Transverse colon (tissue), 4 donors: ENCODE measurements around the gene GPC6. TPM values are rescaled to one million over a fixed set of nuclear protein-coding genes. Genes with fewer than 3 reads are reported as not detected.

Source experiments
- DNase-seq: peaks from one replicate; pipeline ENCODE4 v3.0.0-alpha.2; 2019
- H3K27ac ChIP-seq, 4 donors: fragments of 200-600 bp; sonication (generic); 2 replicates each; pipeline ENCODE4 v1.5.1; 2016 to 2018; ENCODE audit warnings: inconsistent platforms in 4 of 4
- H3K27me3 ChIP-seq: fragments of 200-600 bp; sonication (generic); 2 replicates; pipeline ENCODE4 v1.5.1; 2017; ENCODE audit warnings: inconsistent platforms
- H3K36me3 ChIP-seq, 4 donors: fragments of 200-600 bp; sonication (generic); 2 replicates each; pipeline ENCODE4 v1.5.1; 2017 to 2019; ENCODE audit warnings: inconsistent platforms in 4 of 4
- H3K4me1 ChIP-seq, 4 donors: fragments of 200-600 bp; sonication (generic); 2 replicates each; pipeline ENCODE4 v1.5.1; 2017 to 2020; ENCODE audit warnings: inconsistent platforms in 4 of 4
- H3K4me3 ChIP-seq, 4 donors: fragments of 200-600 bp; sonication (generic); 1 replicate in 1 of 4; 2 replicates in 3 of 4; pipeline versions ENCODE4 v1.5.1 to v1.6.1; 2017 to 2019; ENCODE audit warnings: inconsistent platforms in 4 of 4
- H3K9me3 ChIP-seq, 2 donors: fragments of 200-600 bp; sonication (generic); 2 replicates each; pipeline ENCODE4 v1.5.1; 2017 to 2019; ENCODE audit warnings: inconsistent platforms in 2 of 2
- EP300 ChIP-seq: sonication (generic); formaldehyde crosslinking; IDR thresholded peaks from one replicate; pipeline ENCODE4 v1.6.1; 2017; ENCODE audit warnings: antibody characterized with exemption, low read depth
- POLR2A ChIP-seq: fragments of 450-650 bp; IDR thresholded peaks from one replicate; pipeline ENCODE4 v1.6.1; 2016; ENCODE audit warnings: antibody characterized with exemption, mild to moderate bottlenecking, moderate library complexity
- POLR2AphosphoS5 ChIP-seq, 3 donors: sonication (generic); formaldehyde crosslinking; IDR thresholded peaks; one replicate each; pipeline ENCODE4 v1.6.1; 2016; ENCODE audit warnings: antibody characterized with exemption in 3 of 3
- WGBS, 2 donors: methylation state at CpG; one replicate each; pipeline ENCODE4 v1.1.5; 2018; ENCODE audit warnings: low coverage in 1 of 2; 5-methylcytosine and 5-hydroxymethylcytosine counted together
- in situ Hi-C, 4 donors: fragments of 200-750 bp; cut with MboI; loops; one replicate each; pipeline versions ENCODE4 v1.15.0 to v1.15.1; 2017; ENCODE audit warnings: low sequenced_read_pairs in 3 of 4, low pct_ligation_motif_present in 1 of 4, low pct_unique_long_range_greater_than_20kb in 1 of 4
- intact Hi-C: fragments of 100-400 bp; cut with DNase I; formaldehyde crosslinking; loops from one replicate; pipeline ENCODE4 v1.15.1; 2023; ENCODE audit warnings: low total_unique reads
- total RNA-seq, 4 donors: library from RNA; depleted of rRNA; stranded (reverse); fragments of >200 nt; gene quantifications; one replicate each; pipeline ENCODE4 v1.1.0, GENCODE V29; 2016
- TF ChIP-seq, protein P1 (sequence below), 5 experiments: fragments of 200-600 bp in 3 of 5; fragments of 450-650 bp in 2 of 5; sonication (generic) in 3 of 5; IDR thresholded peaks; 1 replicate in 2 of 5; 2 replicates in 3 of 5; pipeline ENCODE4 v1.5.1; 2016 to 2017; ENCODE audit warnings: antibody characterized with exemption in 5 of 5, inconsistent platforms in 3 of 5, mild to moderate bottlenecking in 2 of 5, moderate library complexity in 1 of 5

GPC6 gene
- total RNA-seq, 4 donors from 2014 or later, result 0.75 to 5.7 (median 4.0) TPM

GRCh38 chr13:93307651-93308050, 81.0 kb downstream of the GPC6 start:
- no peaks in the 10 kb centered on the region for H3K9me3 ChIP-seq
- H3K36me3 ChIP-seq, result no peaks in the 10 kb centered on the region
- H3K27me3 ChIP-seq, result no peaks in the 10 kb centered on the region
- DNase-seq, result no peak
- WGBS, 2 donors, result 79 to 91% methylated on average over 5 of the region's 5 CpGs
- H3K4me1 ChIP-seq, result no peaks in the 10 kb centered on the region
- no peak for TF ChIP-seq POLR2AphosphoS5 (IDR thresholded peaks at IDR 0.05)
- TF ChIP-seq, protein P1, sequence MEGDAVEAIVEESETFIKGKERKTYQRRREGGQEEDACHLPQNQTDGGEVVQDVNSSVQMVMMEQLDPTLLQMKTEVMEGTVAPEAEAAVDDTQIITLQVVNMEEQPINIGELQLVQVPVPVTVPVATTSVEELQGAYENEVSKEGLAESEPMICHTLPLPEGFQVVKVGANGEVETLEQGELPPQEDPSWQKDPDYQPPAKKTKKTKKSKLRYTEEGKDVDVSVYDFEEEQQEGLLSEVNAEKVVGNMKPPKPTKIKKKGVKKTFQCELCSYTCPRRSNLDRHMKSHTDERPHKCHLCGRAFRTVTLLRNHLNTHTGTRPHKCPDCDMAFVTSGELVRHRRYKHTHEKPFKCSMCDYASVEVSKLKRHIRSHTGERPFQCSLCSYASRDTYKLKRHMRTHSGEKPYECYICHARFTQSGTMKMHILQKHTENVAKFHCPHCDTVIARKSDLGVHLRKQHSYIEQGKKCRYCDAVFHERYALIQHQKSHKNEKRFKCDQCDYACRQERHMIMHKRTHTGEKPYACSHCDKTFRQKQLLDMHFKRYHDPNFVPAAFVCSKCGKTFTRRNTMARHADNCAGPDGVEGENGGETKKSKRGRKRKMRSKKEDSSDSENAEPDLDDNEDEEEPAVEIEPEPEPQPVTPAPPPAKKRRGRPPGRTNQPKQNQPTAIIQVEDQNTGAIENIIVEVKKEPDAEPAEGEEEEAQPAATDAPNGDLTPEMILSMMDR (IDR thresholded peaks at IDR 0.05), result no peak
- H3K4me3 ChIP-seq, result no peak overlapping the region
- no peak overlapping the region for H3K27ac ChIP-seq
- intact Hi-C loops, result no loop called here
- in situ Hi-C loops, result no loop called here

- Histone ChIP-seq H3K27me3 (no peaks in the 10 kb centered on the region), H3K36me3 (no peaks in the 10 kb centered on the region), H3K9me3 (no peaks in the 10 kb centered on the region), H3K4me1 (no peaks in the 10 kb centered on the region), H3K4me3 (no peak overlapping the region), H3K27ac (no peak overlapping the region)
- intact Hi-C loops, result no loop called here
- in situ Hi-C loops, result no loop called here
- no peak for DNase-seq
- WGBS, 2 donors, result 46 to 55% methylated on average over 7 of the region's 7 CpGs
- no peak for TF ChIP-seq POLR2AphosphoS5 (IDR thresholded peaks at IDR 0.05)
- TF ChIP-seq EP300, result no peak
- no peak for TF ChIP-seq POLR2A
- TF ChIP-seq, protein P1 (IDR thresholded peaks at IDR 0.05), result no peak
These were observed 83.4 kb downstream of the GPC6 start for GRCh38 chr13:93309886-93310523.

- Histone ChIP-seq H3K36me3 (no peaks in the 10 kb centered on the region), H3K4me3 (no peak overlapping the region), H3K27me3 (no peaks in the 10 kb centered on the region), H3K4me1 (no peaks in the 10 kb centered on the region), H3K9me3 (no peaks in the 10 kb centered on the region), H3K27ac (no peak overlapping the region)
- 77 to 79% methylated on average over 3 of the region's 3 CpGs for WGBS, 2 donors
- intact Hi-C loops (no loop called here), in situ Hi-C loops (no loop called here)
- TF ChIP-seq, protein P1 (IDR thresholded peaks at IDR 0.05), result no peak
- no peak for TF ChIP-seq EP300
- no peak for TF ChIP-seq POLR2AphosphoS5 (IDR thresholded peaks at IDR 0.05)
- no peak for TF ChIP-seq POLR2A
- no peak for DNase-seq
These were observed 90.2 kb downstream of the GPC6 start for GRCh38 chr13:93316841-93317240.

DNA sequence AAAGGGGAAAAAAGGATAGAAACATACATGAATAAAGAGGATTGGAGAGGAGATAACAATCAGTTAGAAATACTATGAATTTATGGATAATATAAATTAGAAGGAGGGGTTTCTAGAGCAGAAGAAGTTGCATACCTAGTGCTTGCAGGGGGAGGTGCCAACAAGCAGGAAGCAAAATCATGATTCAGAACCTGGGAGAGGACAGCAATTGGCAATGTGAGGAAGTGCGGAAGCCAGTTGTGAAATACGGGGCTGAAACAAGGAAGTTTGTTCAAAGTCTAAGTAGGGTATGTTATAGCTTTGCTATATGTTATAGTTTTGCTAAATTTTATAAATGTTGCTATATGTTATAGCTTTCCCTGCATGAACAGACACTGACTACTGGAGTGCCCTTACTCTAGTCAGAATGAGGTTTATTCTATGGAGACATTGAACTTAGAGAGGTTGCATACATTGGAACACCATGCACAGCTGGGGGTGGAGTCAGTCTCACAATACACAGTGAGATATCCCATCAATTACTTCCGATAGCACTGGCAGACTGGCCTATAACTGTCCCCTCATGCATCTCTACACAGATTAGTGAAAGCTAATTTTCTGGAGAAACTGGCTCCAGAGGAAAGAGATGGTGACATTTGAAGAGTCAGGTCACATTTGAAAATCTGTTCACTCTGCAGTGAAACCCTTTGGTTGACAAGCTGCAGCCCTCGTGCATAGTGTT, 92.1 kb downstream of the GPC6 start:
- no peaks in the 10 kb centered on the region for H3K4me1 ChIP-seq
- no peaks in the 10 kb centered on the region for H3K36me3 ChIP-seq
- H3K27me3 ChIP-seq, result no peaks in the 10 kb centered on the region
- no peak overlapping the region for H3K4me3 ChIP-seq
- WGBS, 2 donors, result 55 to 61% methylated on average over 4 of the region's 4 CpGs
- in situ Hi-C loops (no loop called here), intact Hi-C loops (no loop called here)
- no peaks in the 10 kb centered on the region for H3K9me3 ChIP-seq
- TF ChIP-seq POLR2A (no peak), POLR2AphosphoS5 (IDR thresholded peaks at IDR 0.05) (no peak), EP300 (no peak)
- TF ChIP-seq, protein P1 (IDR thresholded peaks at IDR 0.05), result no peak
- H3K27ac ChIP-seq, result no peak overlapping the region
- no peak for DNase-seq
